Stimulated activated CD4-positive, alpha-beta T cell treated with anti-CD3 and anti-CD28 coated beads, Interleukin-4, amount 100 ng/mL, for 4 hours (primary cell): ENCODE results near the gene PPFIBP1.

ENCODE experiments used
- DNase-seq, 2 experiments: peaks; one replicate each; pipeline ENCODE4 v3.0.0-alpha.2; 2020

PPFIBP1 gene

DNA sequence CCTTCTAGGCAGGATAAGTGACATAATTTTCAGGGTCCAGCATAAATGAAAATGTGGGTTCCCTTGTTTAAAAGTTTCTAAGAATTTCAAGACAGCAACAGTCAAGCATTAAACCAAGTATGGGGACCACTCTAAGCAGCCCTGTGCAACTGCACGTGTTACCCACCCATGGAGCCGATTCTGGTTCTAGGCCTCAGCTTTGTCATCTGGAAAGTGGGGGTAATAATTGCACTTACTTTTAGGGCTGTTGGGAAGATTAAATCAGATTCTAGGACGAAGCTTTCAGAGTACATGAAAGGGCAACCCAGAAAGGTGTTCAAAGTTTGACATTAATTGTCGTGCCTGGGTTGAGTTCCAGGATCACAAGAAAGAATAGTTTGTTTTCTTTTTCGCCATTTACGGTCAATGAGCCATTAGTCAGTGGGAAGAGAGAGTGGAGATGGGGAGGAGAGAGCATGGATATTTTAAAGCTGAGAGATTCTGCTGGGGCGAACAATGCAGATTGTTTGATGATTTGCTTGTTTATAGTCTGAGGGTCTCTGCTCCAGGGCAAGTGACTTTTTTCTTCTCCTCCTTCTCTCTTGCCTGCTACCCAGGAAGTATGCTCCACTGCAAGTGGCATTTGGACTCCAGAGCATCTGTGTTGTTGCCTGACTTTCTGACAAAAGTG is 10.7 kb upstream of the PPFIBP1 start:
- DNase-seq: no peak

DNA sequence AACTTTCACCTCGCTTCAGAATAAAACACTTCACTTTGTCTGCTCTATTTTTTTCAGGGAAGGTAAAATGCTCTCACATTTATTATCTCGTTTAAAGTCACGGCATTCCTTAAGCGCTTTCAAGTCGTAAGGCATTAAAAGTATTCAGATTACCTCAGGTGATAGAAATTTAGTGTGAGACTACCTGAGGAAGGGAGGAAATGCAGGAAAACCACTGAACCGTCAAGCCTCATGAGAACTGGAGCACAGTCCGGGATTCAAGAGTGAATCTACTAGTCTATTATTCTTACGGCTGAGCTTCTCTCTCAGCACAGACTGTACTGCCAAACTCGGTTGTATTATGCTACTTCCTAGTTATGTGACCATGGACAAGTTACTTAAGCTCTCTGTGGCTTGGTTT is 8.3 kb upstream of the PPFIBP1 start:
- DNase-seq: no peak

DNA sequence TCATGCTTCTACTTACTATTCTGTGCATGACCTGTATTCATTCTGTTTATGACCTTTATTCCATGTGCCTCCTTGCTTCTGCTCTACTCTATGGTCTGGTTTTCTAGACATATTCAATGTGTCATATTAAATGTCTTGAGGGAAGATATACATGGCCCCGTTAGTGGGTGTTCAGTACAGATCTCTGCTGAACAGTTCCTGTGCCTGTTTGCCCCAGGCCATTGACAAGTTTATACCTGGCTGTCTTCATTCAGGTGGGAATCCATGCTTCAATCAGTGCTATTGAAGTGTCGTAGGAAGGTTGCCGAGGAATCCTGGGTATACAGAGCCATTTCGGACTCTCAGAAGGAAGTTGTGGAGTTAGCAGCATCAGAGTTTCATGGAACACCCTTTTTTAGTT is 7.4 kb upstream of the PPFIBP1 start:
- DNase-seq: no peak

DNA sequence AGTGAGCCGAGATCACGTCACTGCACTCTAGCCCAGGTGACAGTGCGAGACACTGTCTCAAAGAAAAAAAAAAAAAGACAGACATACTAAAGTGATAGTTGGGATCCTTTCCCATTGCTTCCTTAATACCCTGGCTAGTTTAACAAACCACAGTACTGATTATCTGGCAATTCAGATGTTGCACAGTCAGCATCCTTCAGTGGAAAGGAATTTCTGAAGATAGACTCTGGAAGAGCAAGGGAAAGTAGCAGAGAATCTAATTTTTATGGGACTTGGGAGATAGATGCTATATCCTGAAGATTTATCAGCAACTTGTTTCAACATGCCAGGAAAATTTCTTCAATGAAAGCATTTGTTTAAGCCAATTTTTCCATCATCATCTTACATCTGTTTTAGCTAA is 6.5 kb upstream of the PPFIBP1 start:
- no peak for DNase-seq

DNA sequence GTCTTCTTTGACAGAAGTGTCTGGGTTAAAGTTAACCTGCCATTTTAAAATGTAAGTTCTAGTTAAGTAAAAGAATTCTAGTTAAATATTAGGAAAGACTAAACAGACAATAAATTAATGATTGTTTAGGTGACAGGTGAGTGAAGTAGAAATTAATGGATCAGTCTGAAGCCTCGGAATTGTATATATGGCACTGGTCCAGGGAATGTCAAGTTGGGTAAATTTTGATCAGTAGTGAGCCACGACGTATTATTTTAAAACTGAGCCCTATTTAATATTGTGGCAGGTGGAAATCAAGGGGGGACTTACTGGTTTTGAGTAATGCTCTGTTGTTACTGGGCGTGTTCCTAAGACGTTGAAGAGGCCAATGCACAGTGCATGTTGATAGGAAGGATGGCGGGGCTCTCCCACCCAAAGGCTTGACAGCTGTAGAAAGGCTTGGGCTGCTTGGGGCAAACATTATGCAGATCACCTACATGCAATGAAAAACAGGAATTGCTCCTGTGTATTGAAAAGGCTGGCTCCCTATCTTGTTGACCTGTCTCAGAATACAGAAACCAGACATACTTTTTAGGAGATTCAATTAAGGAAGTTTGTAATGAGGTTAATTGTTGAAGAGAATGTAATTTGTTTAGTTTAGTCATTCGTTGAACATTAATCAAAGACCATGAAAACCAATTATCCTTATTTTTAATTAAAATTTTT is 5.9 kb upstream of the PPFIBP1 start:
- DNase-seq: no peak

DNA sequence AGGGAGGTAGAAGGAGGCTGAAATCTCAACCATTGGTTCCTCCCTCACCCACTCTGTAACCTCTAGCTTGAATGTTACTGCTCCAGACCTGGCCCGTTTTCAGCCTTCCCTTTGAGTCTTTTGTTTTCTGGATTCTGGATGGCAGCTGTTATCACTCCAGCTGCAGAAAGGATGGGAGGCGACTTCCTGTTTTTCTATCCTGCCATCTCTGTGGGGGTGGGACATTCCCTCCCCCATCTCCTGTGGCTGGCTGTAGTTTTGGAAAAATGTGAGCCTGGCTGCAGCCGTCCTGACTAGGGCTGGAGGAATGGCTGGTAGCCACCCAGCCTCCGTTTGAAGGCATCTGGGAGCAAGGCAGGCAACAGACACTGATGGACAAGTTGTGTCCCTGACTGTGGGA is 2.9 kb upstream of the PPFIBP1 start:
- no peak for DNase-seq

DNA sequence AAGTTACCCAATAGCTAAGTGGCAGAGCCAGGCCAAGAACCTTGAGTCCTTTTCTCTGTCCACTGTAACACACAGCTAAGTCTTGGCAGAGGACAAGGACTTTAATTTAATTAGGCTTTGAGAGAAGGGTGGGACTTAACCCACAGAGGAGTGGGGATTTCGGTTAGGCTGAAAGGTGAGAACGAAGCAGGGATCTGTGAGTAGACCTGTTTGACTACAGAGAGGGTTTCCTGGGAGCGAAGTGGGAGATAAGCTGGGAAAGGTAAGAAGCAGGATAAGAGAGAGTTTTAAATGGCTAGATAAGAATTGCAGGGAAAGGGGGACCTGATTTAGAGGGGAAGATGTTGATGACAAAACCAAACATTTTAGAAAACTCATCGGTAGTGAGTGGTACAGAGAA is 2.0 kb upstream of the PPFIBP1 start:
- DNase-seq: no peak

DNA sequence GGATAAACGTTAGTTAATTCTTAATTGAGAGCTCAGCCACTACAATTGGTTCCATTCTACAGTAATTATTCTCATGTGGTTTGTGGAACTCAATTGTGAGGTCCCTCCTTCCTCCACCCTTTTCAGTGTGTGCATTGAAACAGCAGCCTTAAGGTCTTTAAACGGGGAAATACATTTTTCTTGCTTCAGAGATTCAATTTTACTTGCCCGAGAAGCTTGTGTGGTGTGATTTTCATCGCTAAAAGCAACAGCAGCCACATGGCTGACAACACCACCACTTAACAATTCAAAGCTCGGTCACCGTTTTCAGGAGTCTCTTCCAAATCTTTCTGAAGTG is 733 bp upstream of the PPFIBP1 start:
- DNase-seq: no peak

DNA sequence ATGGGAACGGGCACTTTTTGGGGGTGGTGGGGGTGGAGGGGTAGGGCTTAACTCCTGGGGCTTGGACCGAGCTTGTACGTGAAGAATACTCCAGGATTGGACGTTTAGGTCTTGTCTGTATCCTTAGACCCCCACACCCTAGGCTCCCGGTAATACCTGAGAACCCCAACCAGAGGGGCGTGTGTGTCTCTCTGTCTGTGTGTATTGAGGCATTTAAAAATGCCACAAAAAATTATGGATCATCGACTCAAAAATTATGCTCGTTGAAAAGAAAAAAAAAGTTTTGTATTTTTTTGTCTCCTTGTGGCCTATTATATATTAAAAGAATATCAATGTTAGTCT is 459 bp downstream of the PPFIBP1 start:
- no peak for DNase-seq

DNA sequence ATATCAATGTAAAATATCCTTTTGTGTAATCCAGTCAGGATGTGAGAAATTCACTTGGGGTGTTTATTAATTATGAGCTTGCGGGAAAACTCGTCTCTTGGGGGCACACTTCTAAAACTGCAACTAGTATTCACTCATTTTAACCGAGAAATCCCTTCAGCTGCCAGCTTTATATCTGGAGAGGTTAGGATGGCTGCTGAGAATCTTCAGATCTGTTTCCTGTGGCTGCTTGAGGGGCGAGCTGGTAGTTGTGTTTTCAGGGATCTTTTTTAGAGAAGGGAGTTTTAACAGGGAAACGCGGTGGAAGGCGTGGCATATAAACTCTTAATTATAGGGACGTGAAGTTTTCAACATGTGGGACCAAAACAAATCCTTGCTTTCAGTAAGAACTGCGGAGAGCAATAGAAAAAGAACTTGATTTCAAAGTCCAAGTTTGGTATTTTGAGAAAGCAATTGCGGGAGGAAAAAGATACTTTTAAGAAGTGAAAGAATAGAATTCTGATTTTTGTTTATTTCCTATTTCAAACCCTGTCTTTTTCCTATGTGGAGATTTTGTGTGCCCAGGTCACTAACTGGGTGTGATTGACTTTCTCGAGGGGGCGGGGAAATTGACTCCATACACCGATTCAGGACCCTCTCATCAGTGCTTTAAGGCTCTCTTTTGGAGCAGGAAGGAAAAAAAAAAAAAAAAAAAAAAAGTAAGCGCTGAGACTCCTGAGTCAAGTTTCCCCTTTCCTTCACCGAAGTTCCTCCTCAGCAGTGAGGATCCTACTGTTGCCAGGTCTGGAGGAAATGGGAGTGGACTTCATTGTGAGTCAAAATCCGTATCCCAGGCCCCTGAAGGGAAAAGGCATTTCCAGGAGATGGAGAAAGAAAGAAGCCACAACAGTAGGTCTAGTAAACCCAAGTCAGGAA is 1.1 kb downstream of the PPFIBP1 start:
- DNase-seq: no peak

DNA sequence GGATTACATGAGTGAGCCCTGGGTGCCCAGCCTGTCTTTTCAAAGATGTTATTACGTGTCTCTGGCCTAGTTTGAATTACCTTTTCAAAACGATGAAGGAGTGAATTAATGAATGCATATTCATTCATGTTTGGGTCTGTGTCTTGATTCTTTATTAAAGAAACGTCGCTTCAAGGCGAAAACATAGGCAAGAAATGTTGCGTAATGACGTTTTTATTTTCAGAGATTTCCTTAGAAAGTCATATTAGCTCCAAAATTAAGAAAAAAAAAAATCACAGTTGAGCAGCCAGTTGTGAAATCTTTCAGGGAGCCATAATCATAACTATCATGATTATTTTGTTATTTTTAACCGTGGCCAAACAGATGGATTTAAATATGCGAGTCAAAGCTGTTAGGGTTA is 3.5 kb downstream of the PPFIBP1 start:
- no peak for DNase-seq

DNA sequence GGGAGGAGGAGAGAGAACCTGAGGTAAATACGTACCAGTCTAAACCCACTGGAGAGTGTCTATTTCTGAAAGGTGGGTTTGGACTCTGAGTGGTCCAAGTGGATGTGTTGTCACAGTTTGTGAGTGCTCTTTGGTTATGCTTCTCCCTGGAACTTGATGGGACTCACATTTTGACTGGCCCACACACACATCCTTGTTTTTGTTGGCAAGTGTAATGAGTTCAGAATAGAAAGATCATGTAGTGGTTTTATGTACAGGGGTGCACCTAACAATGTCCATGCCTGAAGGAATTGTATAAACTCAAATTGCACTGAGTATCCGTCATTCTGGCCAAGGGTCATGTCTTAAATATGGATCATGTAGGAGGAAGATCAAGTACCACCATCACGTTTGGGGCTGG is 4.8 kb downstream of the PPFIBP1 start:
- DNase-seq: no peak

DNA sequence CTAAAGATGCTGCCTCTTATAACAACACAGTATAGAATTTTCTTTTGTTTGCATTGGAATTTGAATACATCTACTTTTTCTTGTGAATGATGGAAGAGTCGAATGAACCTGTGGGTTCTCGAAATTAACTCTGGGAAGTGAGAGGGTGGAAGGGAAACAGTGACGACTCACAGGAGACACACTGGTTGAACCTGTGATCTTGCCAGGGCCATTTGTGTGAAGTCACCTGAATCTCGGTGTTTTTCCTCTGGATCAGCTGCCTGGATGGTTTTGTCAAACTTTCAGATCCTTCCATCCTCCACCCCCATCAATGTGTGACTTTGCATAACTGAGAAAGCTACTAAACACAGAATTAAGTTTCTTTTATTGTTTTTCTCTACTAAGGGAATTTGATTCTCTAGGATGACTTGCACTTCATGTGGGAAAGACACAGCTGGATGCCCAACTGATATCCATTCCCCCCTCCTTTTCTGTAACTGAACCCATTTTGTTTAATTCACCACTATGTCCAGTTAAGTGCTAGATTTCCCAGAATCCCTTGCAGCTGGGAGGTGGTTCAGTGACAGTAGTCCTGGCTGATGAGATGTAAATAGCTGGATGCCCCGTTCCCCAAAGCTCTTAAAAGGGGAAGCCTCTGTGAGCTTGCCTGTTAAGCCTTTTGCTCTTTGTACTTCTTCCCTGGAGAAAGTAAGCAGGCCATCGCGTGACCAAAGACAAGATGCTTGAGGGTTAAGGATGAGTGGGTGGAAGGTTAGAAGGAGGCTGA is 6.3 kb downstream of the PPFIBP1 start:
- no peak for DNase-seq

DNA sequence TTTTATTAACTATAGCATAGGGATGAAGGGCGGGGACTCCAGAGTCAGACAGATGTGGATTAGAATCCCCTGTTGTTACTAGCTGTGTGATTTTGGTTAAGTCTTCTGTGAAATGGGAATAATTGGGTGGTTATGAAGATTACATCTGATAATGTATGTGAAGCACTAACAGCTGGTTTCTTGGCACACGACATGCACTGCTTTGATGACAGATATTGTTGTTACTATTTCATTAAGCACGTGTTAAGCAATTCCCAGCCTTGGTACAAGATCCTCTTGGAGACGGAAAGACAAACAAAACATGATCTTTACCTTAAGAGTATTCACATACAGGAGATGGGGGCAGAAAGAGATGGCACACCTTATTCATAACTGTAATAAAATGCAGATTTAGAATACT is 7.9 kb downstream of the PPFIBP1 start:
- DNase-seq: no peak

DNA sequence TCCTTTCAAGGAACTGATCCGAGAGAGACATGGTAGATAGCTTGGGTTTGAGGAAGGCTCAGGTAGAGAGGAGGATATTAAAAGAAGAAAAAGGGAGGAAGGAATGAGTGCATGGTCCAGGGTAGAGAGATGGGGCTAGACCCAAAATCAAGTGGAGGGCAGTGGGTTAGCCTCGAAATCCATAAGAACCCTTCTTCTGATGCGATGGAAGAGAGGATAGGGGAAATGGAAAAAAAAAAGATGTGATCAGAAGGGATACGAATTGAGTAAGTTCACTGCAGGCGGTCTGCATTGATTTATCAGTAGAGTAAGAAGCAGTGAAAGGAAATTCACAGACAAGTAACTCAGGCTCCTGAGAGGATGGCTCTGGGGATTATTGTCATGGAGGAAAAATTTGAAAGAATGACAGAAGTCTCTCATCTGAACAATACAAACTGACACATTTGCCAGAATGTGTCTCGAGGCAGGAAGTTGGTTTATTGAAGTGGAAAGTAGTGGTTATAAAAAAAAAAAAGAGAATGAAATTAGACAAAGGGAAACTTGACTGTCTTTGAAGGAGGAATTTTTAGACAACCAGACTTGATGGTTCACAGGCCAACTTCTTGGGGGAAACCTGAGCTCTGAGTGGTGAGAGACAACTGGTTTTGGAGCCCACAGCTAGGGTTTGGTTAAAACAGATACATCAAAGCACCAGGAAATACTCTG is 10.2 kb downstream of the PPFIBP1 start:
- DNase-seq: peak; percentile 4 to 24

DNA sequence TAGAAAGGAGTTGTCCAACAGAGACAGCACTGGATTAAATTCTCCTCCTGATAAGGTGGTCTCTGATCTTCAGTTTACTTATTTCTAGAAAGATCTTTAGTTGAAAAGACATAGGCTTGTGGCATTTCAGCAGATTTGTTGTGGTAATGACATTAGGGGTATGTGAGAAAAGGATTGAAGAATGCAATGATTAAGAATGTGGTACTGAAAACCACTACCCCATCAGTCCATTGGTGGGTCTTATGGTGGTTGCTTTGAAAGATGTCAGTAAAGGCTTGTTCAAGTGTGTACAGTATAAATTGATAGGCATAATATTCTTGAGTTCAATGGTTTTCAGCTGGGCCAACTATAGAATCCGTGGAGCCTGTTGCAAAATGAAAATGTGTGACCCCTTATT is 10.8 kb downstream of the PPFIBP1 start:
- DNase-seq: no peak

DNA sequence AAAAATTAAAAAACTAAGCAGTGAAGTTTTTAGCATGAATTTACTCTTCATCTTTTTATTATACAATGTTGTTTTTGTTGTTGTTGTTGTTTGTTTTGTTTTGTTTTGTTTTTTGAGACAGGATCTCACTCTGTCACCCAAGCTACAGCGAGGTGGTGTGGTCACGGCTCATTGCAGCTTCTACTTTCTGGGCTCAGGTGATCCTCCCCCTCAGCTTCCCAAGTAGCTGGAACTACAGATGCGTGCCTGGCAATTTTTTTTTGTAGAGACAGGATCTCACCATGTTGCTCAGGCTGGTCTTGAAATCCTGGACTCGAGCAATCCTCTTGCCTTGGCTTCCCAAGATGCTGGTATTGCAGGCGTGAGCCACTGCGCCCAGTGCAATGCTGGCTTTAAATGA is 11.3 kb downstream of the PPFIBP1 start:
- no peak for DNase-seq

DNA sequence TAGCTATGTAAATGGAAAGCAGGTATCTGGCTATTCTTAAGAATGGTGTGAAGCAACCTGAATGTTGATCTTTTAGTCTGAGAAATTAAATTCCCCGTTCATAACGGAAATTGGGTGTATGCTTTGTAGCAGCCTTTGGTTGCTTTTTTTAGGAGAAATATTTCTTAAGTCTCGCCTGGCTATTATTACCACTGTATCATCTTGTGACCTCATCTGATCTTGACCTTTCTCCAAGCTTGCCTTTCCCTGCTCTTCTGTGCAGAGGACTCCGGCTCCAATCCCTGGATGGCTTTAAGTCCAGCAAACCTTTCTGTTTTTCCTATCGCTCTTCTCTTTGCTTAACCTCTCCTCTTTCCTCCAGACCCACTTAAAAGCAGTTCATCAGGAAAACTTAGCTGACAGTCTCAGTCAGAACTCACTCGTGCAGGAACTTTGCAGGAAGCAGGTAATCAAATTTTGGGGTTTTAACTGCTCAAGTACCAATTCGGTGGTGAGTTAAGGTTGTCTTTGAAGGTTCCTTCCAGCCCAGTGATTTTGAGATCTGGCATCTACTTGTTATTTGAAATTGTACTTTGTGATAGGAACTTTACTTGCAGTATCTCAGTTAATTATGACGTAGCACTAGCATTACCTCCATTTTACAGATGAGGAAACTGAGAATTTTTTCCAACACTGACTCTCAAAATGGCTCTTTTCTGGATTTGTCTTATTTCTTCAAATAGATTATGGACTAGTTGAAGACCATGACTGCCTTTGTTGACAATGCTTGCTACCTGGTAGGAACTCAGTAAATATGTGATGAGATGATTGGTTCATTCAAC is 14.1 kb downstream of the PPFIBP1 start:
- DNase-seq: no peak

DNA sequence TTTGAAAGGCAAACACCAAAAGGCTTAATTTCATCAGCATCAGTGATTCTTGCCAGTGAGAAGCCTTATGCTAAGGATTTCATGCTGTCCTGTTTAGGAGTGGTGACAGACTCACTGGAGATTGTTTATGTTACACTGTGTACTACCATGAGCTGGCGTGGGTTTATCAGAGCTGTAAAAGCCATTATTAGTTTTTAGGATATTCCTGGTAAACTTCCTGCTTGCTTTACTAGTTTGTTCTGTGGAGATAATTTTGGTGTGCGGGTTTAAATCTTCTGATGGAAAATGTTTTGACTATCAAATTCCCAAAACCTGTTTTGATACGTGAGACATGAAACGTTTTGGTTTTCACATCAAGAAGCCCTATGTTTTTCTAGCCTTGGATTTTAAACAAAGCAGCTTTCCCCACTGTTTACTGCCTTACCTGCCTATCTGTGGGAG is 15.2 kb downstream of the PPFIBP1 start:
- no peak for DNase-seq

DNA sequence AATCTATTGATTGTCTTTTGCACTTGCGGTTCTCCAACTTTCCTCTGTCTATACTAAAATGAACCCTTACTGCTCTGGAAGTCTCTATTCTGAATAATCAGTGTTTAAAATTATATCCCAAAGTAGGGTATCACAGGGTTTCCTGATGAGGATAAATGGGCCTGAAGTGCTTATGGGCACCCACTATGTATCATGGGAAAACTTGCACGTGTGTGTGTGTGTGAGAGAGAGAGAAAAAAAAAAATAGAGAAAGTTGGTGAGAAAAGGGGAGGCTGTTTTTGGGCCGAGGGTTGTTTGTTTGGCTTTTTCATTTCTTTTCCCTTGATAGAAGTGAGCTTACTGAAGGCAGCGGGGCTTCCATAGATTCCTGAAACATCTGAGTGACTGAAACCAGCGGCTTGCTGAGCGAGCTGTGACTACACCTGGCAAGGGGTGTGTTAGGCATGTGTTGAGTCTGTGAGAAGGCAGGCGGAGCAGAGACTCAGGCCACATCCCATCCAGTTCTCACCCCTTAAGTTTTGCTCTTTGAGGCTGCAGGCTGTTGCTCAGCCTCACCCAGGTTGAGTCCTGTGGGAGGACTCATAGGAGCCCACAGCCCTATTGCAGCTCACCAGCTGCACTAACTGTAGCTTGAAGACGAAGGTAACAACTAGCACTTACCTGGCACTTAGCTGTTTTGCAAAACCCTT is 17.2 kb downstream of the PPFIBP1 start:
- DNase-seq: no peak

DNA sequence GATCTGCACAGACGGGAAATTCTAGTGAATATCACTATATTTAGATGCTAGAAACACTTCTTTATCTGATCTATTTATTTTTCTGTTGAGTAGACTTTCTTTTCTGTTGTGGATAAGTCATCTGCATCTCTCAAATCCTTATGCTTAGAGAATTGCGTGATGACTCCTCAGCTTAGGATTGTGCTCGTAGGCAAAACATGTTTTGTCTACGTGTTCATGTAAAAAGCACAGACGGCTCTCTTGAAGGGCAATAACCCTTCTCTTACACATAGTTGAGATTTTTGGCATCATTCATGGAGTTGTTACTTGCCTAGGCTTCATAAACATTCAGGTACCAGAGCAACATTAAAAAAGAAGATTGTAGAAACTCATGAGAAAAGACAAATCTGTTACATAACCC is 18.6 kb downstream of the PPFIBP1 start:
- DNase-seq: no peak
